WTC11 (cell line): ENCODE measurements around the gene USP11.

ENCODE experiments used
- FOXJ3 ChIP-seq: sonication (generic); formaldehyde crosslinking; IDR thresholded peaks from 2 replicates; pipeline ENCODE4 v1.9.0; 2021; ENCODE audit warnings: missing genetic modification reagents, mild to moderate bottlenecking, borderline replicate concordance
- PRRX2 ChIP-seq: fragments of 250-450 bp; sonication (Bioruptor Pico); IDR thresholded peaks from 2 replicates; pipeline ENCODE4 v1.8.0; 2021; ENCODE audit warnings: mild to moderate bottlenecking
- SP1 ChIP-seq: sonication (generic); formaldehyde crosslinking; conservative IDR thresholded peaks from 2 replicates; pipeline ENCODE4 v1.8.1; 2022; ENCODE audit warnings: missing genetic modification reagents
- TF ChIP-seq, protein P1 (sequence below): fragments of 200-600 bp; IDR thresholded peaks from 2 replicates; pipeline ENCODE4 v1.8.0; 2022; ENCODE audit warnings: antibody characterized with exemption

DNA sequence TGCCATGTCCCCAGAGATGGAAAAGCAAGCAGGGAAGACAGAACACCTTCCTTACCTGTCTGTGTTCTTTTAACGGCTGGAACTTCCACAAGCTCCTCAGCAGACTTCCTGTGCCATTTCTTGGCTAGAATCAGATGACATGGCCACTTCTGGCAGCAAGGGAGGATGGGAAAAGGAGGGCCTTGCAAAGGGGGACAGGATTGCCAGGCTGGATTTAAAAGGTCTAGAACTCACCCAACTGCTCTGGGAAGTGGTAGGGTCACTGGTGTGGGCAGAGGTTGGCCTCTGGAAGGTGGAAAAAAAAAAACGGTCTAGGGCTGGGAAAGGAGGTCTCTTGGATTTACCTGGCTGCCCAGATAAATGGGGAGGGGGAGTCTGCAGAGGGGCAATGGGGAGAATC is 1.6 kb upstream of the USP11 start:
- TF ChIP-seq, protein P1, sequence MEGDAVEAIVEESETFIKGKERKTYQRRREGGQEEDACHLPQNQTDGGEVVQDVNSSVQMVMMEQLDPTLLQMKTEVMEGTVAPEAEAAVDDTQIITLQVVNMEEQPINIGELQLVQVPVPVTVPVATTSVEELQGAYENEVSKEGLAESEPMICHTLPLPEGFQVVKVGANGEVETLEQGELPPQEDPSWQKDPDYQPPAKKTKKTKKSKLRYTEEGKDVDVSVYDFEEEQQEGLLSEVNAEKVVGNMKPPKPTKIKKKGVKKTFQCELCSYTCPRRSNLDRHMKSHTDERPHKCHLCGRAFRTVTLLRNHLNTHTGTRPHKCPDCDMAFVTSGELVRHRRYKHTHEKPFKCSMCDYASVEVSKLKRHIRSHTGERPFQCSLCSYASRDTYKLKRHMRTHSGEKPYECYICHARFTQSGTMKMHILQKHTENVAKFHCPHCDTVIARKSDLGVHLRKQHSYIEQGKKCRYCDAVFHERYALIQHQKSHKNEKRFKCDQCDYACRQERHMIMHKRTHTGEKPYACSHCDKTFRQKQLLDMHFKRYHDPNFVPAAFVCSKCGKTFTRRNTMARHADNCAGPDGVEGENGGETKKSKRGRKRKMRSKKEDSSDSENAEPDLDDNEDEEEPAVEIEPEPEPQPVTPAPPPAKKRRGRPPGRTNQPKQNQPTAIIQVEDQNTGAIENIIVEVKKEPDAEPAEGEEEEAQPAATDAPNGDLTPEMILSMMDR, result no peak
- no peak for TF ChIP-seq FOXJ3 (CRISPR knock-in tag)
- no peak for TF ChIP-seq SP1 (CRISPR knock-in tag)
- TF ChIP-seq PRRX2, result no peak
